CD4-positive, alpha-beta memory T cell (primary cell): ENCODE data around the gene CDH16. TPM values are rescaled to one million over a fixed set of nuclear protein-coding genes. Genes with fewer than 3 reads are reported as not detected.
"Not testable (repeated sequence)": the region's sequence is repeated elsewhere in the genome, so short reads cannot be mapped to it uniquely, and the experiment has no call there.

Experiments used
- CTCF ChIA-PET: fragments of 350-600 bp; sonication (Branson Sonifier 250); formaldehyde crosslinking; loops from one replicate; lab custom pipeline; 2021; ENCODE audit warnings: inconsistent platforms; ENCODE audit not compliant: partially characterized antibody; lab: Charles Lee
- POLR2A ChIA-PET: fragments of 350-600 bp; sonication (Branson Sonifier 250); formaldehyde crosslinking; loops from one replicate; lab custom pipeline; 2021; ENCODE audit not compliant: partially characterized antibody; lab: Charles Lee
- DNase-seq, 5 donors: peaks; one replicate each; pipeline versions ENCODE4 v3.0.0 to v3.0.0-alpha.2; 2020 to 2022; ENCODE audit warnings: mixed read lengths in 1 of 5
- H3K27ac ChIP-seq: one replicate; pipeline ENCODE4 v1.7.0; 2013; ENCODE audit warnings: low read depth, low read length
- H3K27me3 ChIP-seq: 2 replicates; pipeline ENCODE4 v1.7.0; 2013; ENCODE audit warnings: mild to moderate bottlenecking, low read length, moderate library complexity; ENCODE audit not compliant: insufficient read depth
- H3K36me3 ChIP-seq: 2 replicates; pipeline ENCODE4 v1.7.0; 2013; ENCODE audit warnings: mild to moderate bottlenecking, low read length, moderate library complexity; ENCODE audit not compliant: insufficient read depth
- H3K4me1 ChIP-seq: 2 replicates; pipeline ENCODE4 v1.7.0; 2013; ENCODE audit warnings: mild to moderate bottlenecking, low read length, moderate library complexity; ENCODE audit not compliant: insufficient read depth
- H3K4me3 ChIP-seq, 2 donors: one replicate each; pipeline ENCODE4 v1.7.0; 2013; ENCODE audit warnings: low read length in 2 of 2, mild to moderate bottlenecking in 1 of 2
- H3K9me3 ChIP-seq, 2 donors: one replicate each; pipeline ENCODE4 v1.7.0; 2013; ENCODE audit warnings: low read length in 2 of 2, control low read depth in 1 of 2; ENCODE audit not compliant: control insufficient read depth in 1 of 2
- H3K27ac Mint-ChIP-seq, 7 donors: one replicate each; pipeline ENCODE4 v1.8.0; 2020 to 2021; ENCODE audit warnings: mixed read lengths in 7 of 7, mild to moderate bottlenecking in 6 of 7, inconsistent platforms in 3 of 7, moderate library complexity in 3 of 7
- H3K27me3 Mint-ChIP-seq, 2 donors: one replicate each; pipeline ENCODE4 v1.8.0; 2020 to 2021; ENCODE audit warnings: mixed read lengths in 2 of 2
- H3K36me3 Mint-ChIP-seq, 2 donors: one replicate each; pipeline ENCODE4 v1.8.0; 2020 to 2021; ENCODE audit warnings: mixed read lengths in 2 of 2, inconsistent platforms in 1 of 2, mild to moderate bottlenecking in 1 of 2
- H3K4me1 Mint-ChIP-seq, 4 donors: one replicate each; pipeline ENCODE4 v1.8.0; 2020 to 2021; ENCODE audit warnings: mixed read lengths in 4 of 4, mild to moderate bottlenecking in 1 of 4
- H3K4me3 Mint-ChIP-seq, 8 donors: one replicate each; pipeline ENCODE4 v1.8.0; 2020 to 2021; ENCODE audit warnings: mixed read lengths in 8 of 8, mild to moderate bottlenecking in 7 of 8, moderate library complexity in 6 of 8, inconsistent platforms in 3 of 8
- H3K9me3 Mint-ChIP-seq, 8 donors: one replicate each; pipeline ENCODE4 v1.8.0; 2020 to 2021; ENCODE audit warnings: mixed read lengths in 8 of 8, mild to moderate bottlenecking in 5 of 8, inconsistent platforms in 3 of 8, moderate library complexity in 1 of 8
- intact Hi-C: fragments of 100-400 bp; cut with micrococcal nuclease; formaldehyde crosslinking; loops from one replicate; pipeline ENCODE4 v1.15.1; 2023
- polyA plus RNA-seq, 2 donors: library from polyadenylated mRNA; unstranded; fragments of 300-500 nt; fragmentation: Illumina TruSeq; gene quantifications; one replicate each; pipeline ENCODE4 v1.2.3, GENCODE V29; 2021
- total RNA-seq, 2 experiments: library from RNA; stranded (reverse); gene quantifications; one replicate each; pipeline ENCODE4 v1.2.3, GENCODE V29; 2021

CDH16 gene
- total and polyA plus RNA-seq, 4 experiments from 2014 or later: not detected

- Mint-ChIP-seq H3K4me1 (peaks cover 6 to 14% (median 6%) of the 10 kb centered on the region in 4 donors), H3K9me3 (no peaks in the 10 kb centered on the region), H3K27me3 (peaks cover 1 to 2% of the 10 kb centered on the region in 2 donors), H3K27ac (peak overlapping the region in 2 of 7 donors; percentile 21 to 53), H3K4me3 (no peak overlapping the region), H3K36me3 (no peaks in the 10 kb centered on the region)
- ChIA-PET POLR2A (no interaction called here), CTCF (interaction anchor here (1.2 kb wide), 1 partner anchor 20 kb away, joined by 7 read pairs; no protein-coding TSS in a partner anchor)
- DNase-seq: no peak
- Histone ChIP-seq H3K27ac (no peak overlapping the region), H3K4me1 (no peaks in the 10 kb centered on the region), H3K27me3 (no peaks in the 10 kb centered on the region), H3K9me3 (no peaks in the 10 kb centered on the region), H3K36me3 (no peaks in the 10 kb centered on the region), H3K4me3 (no peak overlapping the region)
- intact Hi-C loops: no loop called here
Observed at GRCh38 chr16:66958857-66959703, 40.4 kb upstream of the CDH16 start.

GRCh38 chr16:66956154-66956457, 37.4 kb upstream of the CDH16 start:
- CTCF ChIA-PET: interaction anchor here (1.3 to 1.8 kb wide), 3 partner anchors 10 to 202 kb away, joined by 3 to 5 read pairs (median 5); no protein-coding TSS in a partner anchor
- H3K36me3 ChIP-seq, H3K9me3 ChIP-seq, H3K4me1 Mint-ChIP-seq, DNase-seq, H3K9me3 Mint-ChIP-seq, H3K27ac ChIP-seq, H3K4me1 ChIP-seq, H3K27me3 ChIP-seq, POLR2A ChIA-PET, H3K4me3 Mint-ChIP-seq, H3K4me3 ChIP-seq, H3K27ac Mint-ChIP-seq, intact Hi-C loops, H3K36me3 Mint-ChIP-seq: not testable (repeated sequence)
- H3K27me3 Mint-ChIP-seq: peaks cover 18 to 24% of the 10 kb centered on the region in 2 donors

GRCh38 chr16:66955363-66956153, 36.9 kb upstream of the CDH16 start:
- CTCF ChIA-PET: interaction anchor here (1.3 kb wide), 1 partner anchor 10 kb away, joined by 5 read pairs; no protein-coding TSS in a partner anchor

GRCh38 chr16:66954097-66954659, 35.5 kb upstream of the CDH16 start:
- Histone ChIP-seq H3K9me3 (no peaks in the 10 kb centered on the region), H3K36me3 (no peaks in the 10 kb centered on the region), H3K4me1 (no peaks in the 10 kb centered on the region), H3K4me3 (no peak overlapping the region), H3K27me3 (peaks cover 8% of the 10 kb centered on the region), H3K27ac (no peak overlapping the region)
- CTCF ChIA-PET: interaction anchor here (0.8 to 1.7 kb wide), 15 partner anchors 8 to 441 kb away, joined by 3 to 5 read pairs (median 3); no protein-coding TSS in a partner anchor
- intact Hi-C loops: loop anchor here (1.0 to 5.0 kb wide), 5 partner anchors 23 to 513 kb away; partner anchors contain the start of gene ZDHHC1
- peak overlapping the region in 1 of 7 donors; percentile 12 for H3K27ac Mint-ChIP-seq
- H3K9me3 Mint-ChIP-seq: peaks cover 0 to 8% (median 4%) of the 10 kb centered on the region in 8 donors
- peaks cover 0 to 5% of the 10 kb centered on the region in 2 donors for H3K36me3 Mint-ChIP-seq
- DNase-seq: peak; percentile 63 to 73 (median 69)
- POLR2A ChIA-PET: interaction anchor here (0.7 to 1.3 kb wide), 4 partner anchors 46 to 231 kb away, joined by 4 read pairs; partner anchors contain the start of gene PHAF1
- H3K4me1 Mint-ChIP-seq: peaks cover 2 to 7% (median 3%) of the 10 kb centered on the region in 4 donors
- peaks cover 25 to 33% of the 10 kb centered on the region in 2 donors for H3K27me3 Mint-ChIP-seq
- H3K4me3 Mint-ChIP-seq: no peak overlapping the region

More at GRCh38 chr16:66955363-66956153, 36.9 kb upstream of the CDH16 start:
- peaks cover 19 to 24% of the 10 kb centered on the region in 2 donors for H3K27me3 Mint-ChIP-seq
- POLR2A ChIA-PET, H3K27me3 ChIP-seq, H3K4me1 ChIP-seq, H3K36me3 Mint-ChIP-seq, H3K9me3 ChIP-seq, H3K4me1 Mint-ChIP-seq, H3K27ac ChIP-seq, H3K4me3 ChIP-seq, H3K36me3 ChIP-seq, H3K9me3 Mint-ChIP-seq, H3K4me3 Mint-ChIP-seq, H3K27ac Mint-ChIP-seq: not testable (repeated sequence)
- intact Hi-C loops: loop anchor here (2.0 kb wide), 2 partner anchors 21 to 61 kb away; no protein-coding TSS in a partner anchor
- peak in 1 of 5 donors; percentile 7 for DNase-seq

GRCh38 chr16:66953462-66954096, 34.9 kb upstream of the CDH16 start:
- Histone ChIP-seq H3K36me3 (no peaks in the 10 kb centered on the region), H3K9me3 (no peaks in the 10 kb centered on the region), H3K4me1 (peaks cover 6% of the 10 kb centered on the region), H3K4me3 (no peak overlapping the region), H3K27me3 (peaks cover 12% of the 10 kb centered on the region), H3K27ac (no peak overlapping the region)
- Mint-ChIP-seq H3K36me3 (peaks cover 0 to 5% of the 10 kb centered on the region in 2 donors), H3K27me3 (peaks cover 29 to 35% of the 10 kb centered on the region in 2 donors), H3K4me3 (no peak overlapping the region), H3K4me1 (peaks cover 2 to 9% (median 4%) of the 10 kb centered on the region in 4 donors), H3K27ac (peak overlapping the region in 1 of 7 donors; percentile 12), H3K9me3 (peaks cover 0 to 8% (median 4%) of the 10 kb centered on the region in 8 donors)
- peak in 1 of 5 donors; percentile 9 for DNase-seq
- intact Hi-C loops: loop anchor here (1.0 to 5.0 kb wide), 5 partner anchors 23 to 514 kb away; partner anchors contain the start of gene ZDHHC1
- POLR2A ChIA-PET: interaction anchor here (0.7 to 1.3 kb wide), 3 partner anchors 47 to 231 kb away, joined by 4 read pairs; no protein-coding TSS in a partner anchor
- CTCF ChIA-PET: interaction anchor here (0.8 to 1.7 kb wide), 17 partner anchors 9 to 475 kb away, joined by 3 to 5 read pairs (median 3); no protein-coding TSS in a partner anchor

- H3K27me3 Mint-ChIP-seq: peaks cover 33 to 36% of the 10 kb centered on the region in 2 donors
- H3K4me1 Mint-ChIP-seq: peaks cover 4 to 17% (median 7%) of the 10 kb centered on the region in 4 donors
- ChIA-PET CTCF (interaction anchor here (0.7 to 1.7 kb wide), 9 partner anchors 10 to 476 kb away, joined by 3 to 4 read pairs (median 3); no protein-coding TSS in a partner anchor), POLR2A (interaction anchor here (0.6 kb wide), 1 partner anchor 205 kb away, joined by 3 read pairs; no protein-coding TSS in a partner anchor)
- H3K36me3 ChIP-seq: no peaks in the 10 kb centered on the region
- H3K36me3 Mint-ChIP-seq: peaks cover 0 to 5% of the 10 kb centered on the region in 2 donors
- H3K4me3 Mint-ChIP-seq: no peak overlapping the region
- no peak overlapping the region for H3K27ac ChIP-seq
- H3K9me3 ChIP-seq: no peaks in the 10 kb centered on the region
- H3K9me3 Mint-ChIP-seq: peaks cover 0 to 8% (median 4%) of the 10 kb centered on the region in 8 donors
- H3K4me3 ChIP-seq: no peak overlapping the region
- intact Hi-C loops: loop anchor here (5.0 kb wide), 1 partner anchor 515 kb away; no protein-coding TSS in a partner anchor
- peaks cover 11% of the 10 kb centered on the region for H3K4me1 ChIP-seq
- H3K27me3 ChIP-seq: peaks cover 16% of the 10 kb centered on the region
- peak in 1 of 5 donors; percentile 7 for DNase-seq
- H3K27ac Mint-ChIP-seq: no peak overlapping the region
Observed at GRCh38 chr16:66952430-66953110, 33.9 kb upstream of the CDH16 start.
